Bone marrow (tissue), 2 donors: ENCODE measurements around the gene SFTPB.
"Not testable (repeated sequence)": the region's sequence is repeated elsewhere in the genome, so short reads cannot be mapped to it uniquely, and the experiment has no call there.

Experiments
- DNase-seq, 2 donors: peaks; one replicate each; lab custom pipeline; 2025; lab: John Stamatoyannopoulos, UW

SFTPB gene

GRCh38 chr2:85675866-85676548, 8.0 kb upstream of the SFTPB start:
- DNase-seq, result no peak

GRCh38 chr2:85675427-85675826, 7.4 kb upstream of the SFTPB start:
- DNase-seq, result no peak

- no peak for DNase-seq
These were observed 6.4 kb upstream of the SFTPB start for GRCh38 chr2:85674417-85674816.

- no peak for DNase-seq
These were observed 5.8 kb upstream of the SFTPB start for GRCh38 chr2:85673716-85674375.

GRCh38 chr2:85672456-85672855, 4.5 kb upstream of the SFTPB start:
- DNase-seq, result no peak

GRCh38 chr2:85670416-85670815, 2.4 kb upstream of the SFTPB start:
- DNase-seq, result not testable (repeated sequence)

GRCh38 chr2:85669549-85669948, 1.6 kb upstream of the SFTPB start:
- DNase-seq, result no peak

GRCh38 chr2:85668857-85669142, 801 bp upstream of the SFTPB start:
- no peak for DNase-seq

GRCh38 chr2:85667561-85668008, 414 bp downstream of the SFTPB start:
- no peak for DNase-seq

- DNase-seq, result no peak
These were observed 1.3 kb downstream of the SFTPB start for GRCh38 chr2:85666435-85667316.

GRCh38 chr2:85666016-85666415, 2.0 kb downstream of the SFTPB start:
- DNase-seq, result no peak

- no peak for DNase-seq
These were observed 2.6 kb downstream of the SFTPB start for GRCh38 chr2:85665264-85665937.

GRCh38 chr2:85663594-85664565, 4.1 kb downstream of the SFTPB start:
- DNase-seq, result no peak

GRCh38 chr2:85662899-85663593, 5.0 kb downstream of the SFTPB start:
- no peak for DNase-seq

- DNase-seq, result no peak
These were observed 6.7 kb downstream of the SFTPB start for GRCh38 chr2:85661139-85661858.

GRCh38 chr2:85660725-85661124, 7.3 kb downstream of the SFTPB start:
- DNase-seq, result no peak

- not testable (repeated sequence) for DNase-seq
These were observed 7.7 kb downstream of the SFTPB start for GRCh38 chr2:85660301-85660700.

GRCh38 chr2:85659324-85659981, 8.5 kb downstream of the SFTPB start:
- DNase-seq, result no peak

- not testable (repeated sequence) for DNase-seq
These were observed 10.6 kb downstream of the SFTPB start for GRCh38 chr2:85657399-85657798.
